WI38 (cell line): ENCODE results near the gene NXPH4.

Experiments
- H3K4me3 ChIP-seq: 2 replicates; pipeline ENCODE4 v1.5.1; 2011; ENCODE audit warnings: low read depth, mild to moderate bottlenecking, control low read depth, low read length
- TF ChIP-seq, protein P1 (sequence below): IDR thresholded peaks from 2 replicates; pipeline ENCODE4 v1.5.1; 2012; ENCODE audit warnings: low read depth, mild to moderate bottlenecking, control low read depth, low read length

Gene NXPH4

DNA sequence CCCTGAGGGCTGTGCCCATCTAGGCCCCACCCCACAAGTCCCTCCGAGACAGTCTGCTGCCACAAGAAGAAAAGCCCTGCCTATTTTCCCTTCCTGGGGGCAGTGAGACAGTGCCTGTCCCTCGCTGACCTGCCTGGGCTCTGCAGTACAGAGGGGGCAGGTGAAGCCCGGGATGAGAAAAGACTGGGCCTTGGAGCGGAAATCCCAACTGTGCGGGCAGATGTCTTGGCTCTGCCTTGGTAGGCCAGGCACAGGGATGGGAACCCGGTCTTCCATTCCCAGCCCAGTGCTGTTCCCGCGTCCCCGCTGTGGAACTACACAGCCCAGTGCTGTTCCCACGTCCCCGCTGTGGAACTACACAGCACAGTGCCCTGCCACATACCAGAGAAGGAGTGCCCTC is 12.8 kb upstream of the NXPH4 start:
- no peak overlapping the region for H3K4me3 ChIP-seq
- TF ChIP-seq, protein P1, sequence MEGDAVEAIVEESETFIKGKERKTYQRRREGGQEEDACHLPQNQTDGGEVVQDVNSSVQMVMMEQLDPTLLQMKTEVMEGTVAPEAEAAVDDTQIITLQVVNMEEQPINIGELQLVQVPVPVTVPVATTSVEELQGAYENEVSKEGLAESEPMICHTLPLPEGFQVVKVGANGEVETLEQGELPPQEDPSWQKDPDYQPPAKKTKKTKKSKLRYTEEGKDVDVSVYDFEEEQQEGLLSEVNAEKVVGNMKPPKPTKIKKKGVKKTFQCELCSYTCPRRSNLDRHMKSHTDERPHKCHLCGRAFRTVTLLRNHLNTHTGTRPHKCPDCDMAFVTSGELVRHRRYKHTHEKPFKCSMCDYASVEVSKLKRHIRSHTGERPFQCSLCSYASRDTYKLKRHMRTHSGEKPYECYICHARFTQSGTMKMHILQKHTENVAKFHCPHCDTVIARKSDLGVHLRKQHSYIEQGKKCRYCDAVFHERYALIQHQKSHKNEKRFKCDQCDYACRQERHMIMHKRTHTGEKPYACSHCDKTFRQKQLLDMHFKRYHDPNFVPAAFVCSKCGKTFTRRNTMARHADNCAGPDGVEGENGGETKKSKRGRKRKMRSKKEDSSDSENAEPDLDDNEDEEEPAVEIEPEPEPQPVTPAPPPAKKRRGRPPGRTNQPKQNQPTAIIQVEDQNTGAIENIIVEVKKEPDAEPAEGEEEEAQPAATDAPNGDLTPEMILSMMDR, result no peak

DNA sequence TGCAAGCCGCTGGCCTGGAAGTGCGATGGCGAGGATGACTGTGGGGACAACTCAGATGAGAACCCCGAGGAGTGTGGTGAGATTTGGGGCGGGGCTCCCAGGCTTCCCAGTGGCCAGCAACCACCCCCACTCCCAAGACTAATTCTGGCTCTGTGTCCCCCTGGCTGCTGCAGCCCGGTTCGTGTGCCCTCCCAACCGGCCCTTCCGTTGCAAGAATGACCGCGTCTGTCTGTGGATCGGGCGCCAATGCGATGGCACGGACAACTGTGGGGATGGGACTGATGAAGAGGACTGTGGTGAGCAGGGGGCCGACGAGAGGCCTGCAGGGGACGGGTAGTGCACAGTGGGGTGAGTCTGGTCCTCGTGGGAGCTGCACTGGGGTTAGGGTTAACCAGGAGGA is 12.1 kb upstream of the NXPH4 start:
- TF ChIP-seq, protein P1, result no peak
- H3K4me3 ChIP-seq, result no peak overlapping the region

DNA sequence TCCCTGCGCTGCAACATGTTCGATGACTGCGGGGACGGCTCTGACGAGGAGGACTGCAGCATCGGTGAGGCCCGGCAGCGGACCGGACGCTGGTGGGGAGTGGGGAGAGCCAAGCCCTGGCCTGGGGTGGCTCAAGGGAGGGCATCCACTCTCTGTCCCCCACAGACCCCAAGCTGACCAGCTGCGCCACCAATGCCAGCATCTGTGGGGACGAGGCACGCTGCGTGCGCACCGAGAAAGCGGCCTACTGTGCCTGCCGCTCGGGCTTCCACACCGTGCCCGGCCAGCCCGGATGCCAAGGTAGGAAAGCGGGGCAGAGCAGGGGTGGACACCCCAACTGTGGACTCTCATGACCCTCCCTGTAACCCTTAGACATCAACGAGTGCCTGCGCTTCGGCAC is 11.4 kb upstream of the NXPH4 start:
- no peak overlapping the region for H3K4me3 ChIP-seq
- TF ChIP-seq, protein P1, result no peak

DNA sequence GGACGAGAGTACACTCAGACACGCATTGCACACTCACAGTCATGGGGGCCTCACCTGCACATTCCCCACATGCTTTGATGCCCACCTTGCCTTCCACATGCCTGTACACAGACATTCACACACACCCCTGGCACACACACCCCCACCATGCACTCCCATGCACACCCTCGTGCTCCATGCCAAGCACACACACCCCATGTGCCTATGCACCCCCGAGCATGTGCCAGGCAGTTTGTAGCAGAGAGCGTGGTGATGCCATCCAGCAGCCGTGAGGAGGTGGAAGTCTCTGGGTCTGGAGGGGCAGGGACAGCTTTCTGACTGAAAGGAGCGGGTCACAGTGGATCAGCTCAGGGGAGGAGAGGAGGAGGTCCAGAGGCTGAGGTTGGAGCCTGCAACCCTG is 10.7 kb upstream of the NXPH4 start:
- H3K4me3 ChIP-seq, result no peak overlapping the region
- TF ChIP-seq, protein P1, result no peak

DNA sequence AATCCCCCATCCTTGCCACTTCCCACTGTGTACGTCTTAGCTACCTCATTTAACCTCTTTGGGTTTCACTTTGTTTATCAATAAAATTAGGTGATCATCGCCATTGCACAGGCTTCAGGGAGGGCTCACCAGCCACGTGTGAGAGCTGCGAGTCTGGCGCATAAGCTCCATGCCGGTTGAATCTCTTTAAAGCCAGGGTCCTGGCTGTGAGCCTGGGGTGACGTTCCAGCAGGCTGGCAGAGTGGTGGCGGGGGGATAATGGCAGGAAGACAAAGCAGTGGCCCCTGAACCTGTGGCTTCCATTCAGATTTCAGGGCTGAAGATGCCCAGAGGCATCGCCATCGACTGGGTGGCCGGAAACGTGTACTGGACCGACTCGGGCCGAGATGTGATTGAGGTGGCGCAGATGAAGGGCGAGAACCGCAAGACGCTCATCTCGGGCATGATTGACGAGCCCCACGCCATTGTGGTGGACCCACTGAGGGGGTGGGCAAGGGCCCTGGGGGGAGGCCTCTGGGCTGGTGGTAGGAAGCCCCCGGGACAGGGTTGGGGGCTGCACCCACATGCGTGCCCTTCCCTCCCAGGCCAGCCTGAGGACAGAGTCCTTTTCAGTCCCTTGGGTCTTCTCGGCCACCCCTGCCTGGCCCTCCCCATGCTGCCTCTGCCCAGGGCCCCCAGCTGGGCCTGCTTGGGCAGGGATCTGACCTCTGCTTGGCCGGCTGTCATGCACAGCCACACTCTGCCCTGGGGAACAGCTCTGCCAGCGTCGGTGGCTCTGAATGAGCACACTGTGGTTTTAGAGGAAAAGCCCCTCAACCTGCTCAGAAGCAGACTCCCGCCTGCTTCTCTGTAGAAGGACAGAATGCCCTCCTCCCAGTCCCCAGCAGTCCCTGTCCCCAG is 8.6 kb upstream of the NXPH4 start:
- TF ChIP-seq, protein P1, result no peak
- H3K4me3 ChIP-seq, result no peak overlapping the region

DNA sequence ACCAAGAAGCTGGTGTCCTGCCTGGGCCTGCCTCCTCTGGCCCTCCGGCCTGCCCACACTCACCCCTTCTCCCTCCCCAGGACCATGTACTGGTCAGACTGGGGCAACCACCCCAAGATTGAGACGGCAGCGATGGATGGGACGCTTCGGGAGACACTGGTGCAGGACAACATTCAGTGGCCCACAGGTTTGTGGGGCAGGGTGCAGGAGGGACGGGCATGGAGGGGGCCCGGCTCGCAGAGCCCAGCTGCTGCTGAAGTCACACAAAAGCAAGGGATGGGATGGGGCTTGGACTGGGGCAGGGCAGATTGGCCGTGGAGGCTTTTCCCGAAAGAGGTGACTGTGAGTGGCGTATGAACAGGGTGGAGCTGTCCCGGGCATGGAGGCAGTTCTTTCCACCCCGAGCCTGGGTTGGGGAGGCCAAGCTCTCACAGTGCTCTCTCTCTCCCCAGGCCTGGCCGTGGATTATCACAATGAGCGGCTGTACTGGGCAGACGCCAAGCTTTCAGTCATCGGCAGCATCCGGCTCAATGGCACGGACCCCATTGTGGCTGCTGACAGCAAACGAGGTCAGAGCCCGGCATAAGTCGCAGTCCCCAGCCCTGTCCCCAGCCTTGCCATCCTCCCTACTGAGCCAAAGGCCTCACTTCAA is 7.8 kb upstream of the NXPH4 start:
- TF ChIP-seq, protein P1, result no peak
- no peak overlapping the region for H3K4me3 ChIP-seq

DNA sequence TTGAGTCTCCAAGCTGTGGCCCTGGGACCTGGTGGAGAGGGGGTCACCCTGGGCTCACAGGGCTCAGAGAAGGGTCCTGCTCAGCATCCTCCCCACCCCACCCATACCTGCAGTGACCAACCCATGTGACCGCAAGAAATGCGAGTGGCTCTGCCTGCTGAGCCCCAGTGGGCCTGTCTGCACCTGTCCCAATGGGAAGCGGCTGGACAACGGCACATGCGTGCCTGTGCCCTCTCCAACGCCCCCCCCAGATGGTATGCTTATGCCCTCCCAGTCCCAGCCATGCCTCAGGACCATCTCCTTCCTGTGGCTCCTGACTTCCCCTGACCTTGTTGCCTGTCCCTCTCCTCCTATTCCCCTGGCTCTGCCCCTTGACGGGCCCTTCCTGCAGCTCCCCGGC is 6.7 kb upstream of the NXPH4 start:
- no peak overlapping the region for H3K4me3 ChIP-seq
- TF ChIP-seq, protein P1, result no peak
